Activated T-cell treated with anti-CD3 and anti-CD28 coated beads for 1 hour (primary cell): ENCODE data around the gene PAPOLA.
A peak's percentile ranks its signal among the peaks of the same experiment; 100 is the strongest.

Source experiments
- DNase-seq: peaks from one replicate; pipeline ENCODE4 v3.0.0-alpha.2; 2020; ENCODE audit warnings: low read depth

Gene PAPOLA

DNA sequence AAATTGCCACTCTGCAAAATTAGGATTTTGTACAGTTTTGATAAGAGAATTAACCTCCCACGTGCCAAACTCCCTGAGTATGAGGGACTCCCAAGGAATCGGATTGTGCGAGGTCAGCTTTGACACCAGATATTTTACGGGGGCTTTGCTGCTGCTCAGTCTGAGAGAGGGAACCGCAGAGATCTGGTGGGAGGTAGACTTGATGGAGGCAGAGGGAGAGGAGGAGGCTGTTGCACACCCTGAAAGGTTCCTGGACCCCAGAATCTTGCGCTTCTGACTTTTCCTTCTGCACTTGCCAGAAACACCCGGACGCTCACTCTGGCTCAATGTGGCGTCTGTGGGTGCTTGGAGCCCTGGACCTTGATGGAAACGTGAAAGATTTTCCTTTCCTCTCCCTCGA lies 83.9 kb downstream of the PAPOLA start:
- no peak for DNase-seq

DNA sequence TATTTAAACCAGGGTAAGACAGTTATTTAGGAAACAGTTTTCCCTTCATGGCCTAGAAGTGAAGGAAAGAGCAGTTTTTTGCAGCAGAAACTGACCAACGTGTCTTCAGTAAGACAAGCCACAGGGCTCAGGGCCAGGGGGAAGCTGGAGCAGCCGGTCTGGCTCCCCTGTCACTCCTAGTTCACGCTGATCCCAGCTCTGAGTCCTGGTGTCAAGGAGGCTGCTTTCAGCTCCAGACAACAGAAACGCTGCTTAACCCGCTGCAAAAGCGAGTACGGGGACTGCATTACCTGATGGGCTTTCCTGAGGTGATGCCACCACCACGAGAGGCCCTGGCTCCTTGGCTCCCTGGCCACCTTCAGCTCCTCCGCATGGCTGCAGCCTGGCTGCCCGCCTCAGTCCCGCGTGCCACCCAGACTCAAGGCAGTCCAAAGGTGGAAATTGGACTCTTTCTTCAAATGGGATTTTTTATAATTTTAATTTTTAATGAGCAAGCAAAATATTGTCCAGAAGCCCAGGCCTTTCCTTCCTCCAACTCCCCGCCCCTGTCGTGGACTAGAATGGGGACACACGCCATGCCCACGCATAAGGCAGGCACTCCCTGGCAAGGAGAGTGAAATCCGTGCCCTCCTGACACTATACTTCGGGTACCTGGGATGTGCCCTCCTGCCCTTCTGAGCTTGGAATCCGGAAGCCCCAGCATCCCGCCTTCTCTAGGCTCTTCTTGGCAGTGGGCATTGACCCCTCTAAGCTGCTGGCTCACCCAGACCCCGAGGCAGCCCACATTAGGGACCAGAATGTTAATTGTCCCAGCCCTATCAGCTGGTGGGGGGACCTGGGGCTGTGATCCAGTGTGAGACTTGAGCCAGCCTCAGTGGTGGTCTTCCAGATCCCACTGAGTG lies 85.0 kb downstream of the PAPOLA start:
- DNase-seq = no peak

DNA sequence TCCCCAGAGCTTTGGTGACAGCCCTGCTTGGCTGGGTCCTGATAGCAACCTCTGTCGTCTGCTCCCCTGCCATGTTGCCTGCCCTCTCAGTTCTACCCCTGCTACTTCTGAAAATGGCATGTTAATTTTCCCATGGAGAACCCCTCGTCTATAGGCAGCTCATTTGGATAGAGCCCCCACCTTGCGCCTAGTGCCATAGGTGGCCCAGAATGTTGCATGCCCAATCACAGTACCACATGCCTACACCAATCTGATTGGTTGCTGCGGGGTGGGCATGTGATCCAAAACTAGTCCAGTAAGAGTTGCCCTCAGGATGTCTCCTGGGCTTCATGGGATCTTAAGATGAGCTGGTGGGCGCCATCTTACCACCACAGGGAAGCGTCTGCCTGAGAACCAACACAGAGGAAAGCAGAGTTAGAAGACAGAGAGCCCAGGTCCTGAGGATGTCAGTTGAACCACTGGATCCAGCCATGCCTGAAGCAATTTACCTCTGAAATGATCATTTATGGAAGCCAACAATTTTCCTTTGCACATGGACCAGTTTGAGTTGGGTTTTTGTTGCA lies 85.7 kb downstream of the PAPOLA start:
- DNase-seq = no peak

DNA sequence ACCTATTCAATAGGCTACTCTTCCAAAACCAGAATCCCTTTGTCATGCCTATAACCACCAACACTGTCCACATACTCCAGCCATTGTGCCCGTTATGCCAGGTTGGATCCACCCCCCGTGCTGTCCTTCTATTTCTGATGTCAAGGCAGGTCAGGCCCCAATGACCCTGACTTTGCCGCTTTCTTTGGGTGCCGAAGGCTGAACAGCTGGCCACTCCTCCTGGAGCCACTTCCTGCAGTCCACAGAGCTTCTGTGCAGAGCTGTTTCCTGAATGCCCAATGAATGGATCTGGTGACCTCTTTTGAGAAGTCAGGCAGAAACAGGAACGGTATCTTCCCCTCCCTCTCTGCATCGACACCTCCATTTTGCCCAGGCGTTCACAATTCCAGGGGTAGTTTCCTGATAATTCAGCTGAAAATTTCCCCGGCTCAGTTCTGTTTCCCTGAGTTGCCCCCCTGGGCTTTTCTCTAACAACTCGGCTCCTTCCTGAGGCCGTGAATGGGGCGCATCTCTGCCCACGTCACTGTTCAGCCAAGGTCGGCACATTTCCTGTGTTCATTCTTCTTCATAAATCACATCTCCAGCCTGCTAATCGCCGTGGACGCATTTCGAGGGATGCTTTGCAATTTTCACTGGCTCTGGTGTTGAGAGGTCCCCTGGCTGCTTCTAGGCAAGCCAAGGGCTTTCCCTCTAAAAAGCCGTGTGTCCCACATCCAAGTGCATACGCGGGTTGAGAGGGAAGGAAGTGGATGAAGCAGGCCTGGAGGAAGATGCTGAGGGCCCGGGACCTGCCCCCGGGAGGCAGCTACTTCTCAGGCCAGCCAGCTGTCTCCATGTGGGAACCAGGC lies 86.5 kb downstream of the PAPOLA start:
- DNase-seq = no peak

DNA sequence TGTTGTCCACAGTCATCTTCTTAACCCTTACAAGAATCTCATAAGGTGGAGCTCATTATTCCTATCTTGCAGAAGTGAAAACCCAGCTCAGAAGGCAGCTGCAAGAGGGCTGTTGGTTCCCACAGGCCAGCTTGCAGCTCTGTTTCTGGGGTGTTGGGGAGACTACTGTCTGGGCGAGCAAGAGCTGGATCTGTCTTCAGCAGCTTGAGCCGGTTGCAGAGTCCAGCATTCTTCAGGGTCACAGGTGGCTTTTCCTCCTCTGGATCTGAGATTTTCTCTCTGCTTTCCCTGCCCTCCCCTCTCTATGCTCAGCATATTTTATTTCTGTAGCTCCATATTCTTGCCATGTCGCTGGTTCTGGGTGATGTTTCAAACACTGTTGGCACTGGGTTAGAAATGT lies 87.4 kb downstream of the PAPOLA start:
- no peak for DNase-seq

DNA sequence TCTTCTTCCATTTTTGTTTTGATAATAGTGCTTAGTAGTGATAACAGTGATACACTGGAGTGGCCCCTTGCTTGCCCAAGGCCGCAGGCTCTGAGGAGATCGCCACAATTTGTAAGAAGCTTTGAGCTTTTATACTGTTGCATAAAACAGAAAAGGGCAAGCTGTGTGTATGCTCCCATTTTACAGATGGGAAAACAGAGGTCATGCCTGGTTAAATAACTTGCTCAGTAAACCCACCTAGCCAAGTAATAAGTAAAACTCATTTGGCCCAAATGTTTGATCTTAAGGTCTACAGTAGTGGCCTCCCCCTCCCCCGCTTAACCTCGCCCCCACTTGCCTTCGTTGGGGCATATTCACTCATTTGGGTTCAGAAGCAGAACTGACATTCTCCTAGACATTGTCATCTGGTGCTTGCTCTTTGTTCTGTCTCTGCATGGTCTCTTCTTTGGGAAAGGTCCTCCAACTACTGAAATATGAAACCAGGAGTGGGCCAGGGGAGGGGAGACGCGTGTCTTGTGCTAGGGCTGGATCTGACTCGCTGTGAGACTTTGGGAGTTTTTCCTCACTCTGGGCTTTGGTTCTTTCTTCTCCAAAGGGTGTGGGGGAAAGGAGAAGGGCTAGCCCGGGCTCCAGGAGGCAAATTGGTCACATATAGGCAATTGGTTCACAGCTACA lies 88.1 kb downstream of the PAPOLA start:
- no peak for DNase-seq

DNA sequence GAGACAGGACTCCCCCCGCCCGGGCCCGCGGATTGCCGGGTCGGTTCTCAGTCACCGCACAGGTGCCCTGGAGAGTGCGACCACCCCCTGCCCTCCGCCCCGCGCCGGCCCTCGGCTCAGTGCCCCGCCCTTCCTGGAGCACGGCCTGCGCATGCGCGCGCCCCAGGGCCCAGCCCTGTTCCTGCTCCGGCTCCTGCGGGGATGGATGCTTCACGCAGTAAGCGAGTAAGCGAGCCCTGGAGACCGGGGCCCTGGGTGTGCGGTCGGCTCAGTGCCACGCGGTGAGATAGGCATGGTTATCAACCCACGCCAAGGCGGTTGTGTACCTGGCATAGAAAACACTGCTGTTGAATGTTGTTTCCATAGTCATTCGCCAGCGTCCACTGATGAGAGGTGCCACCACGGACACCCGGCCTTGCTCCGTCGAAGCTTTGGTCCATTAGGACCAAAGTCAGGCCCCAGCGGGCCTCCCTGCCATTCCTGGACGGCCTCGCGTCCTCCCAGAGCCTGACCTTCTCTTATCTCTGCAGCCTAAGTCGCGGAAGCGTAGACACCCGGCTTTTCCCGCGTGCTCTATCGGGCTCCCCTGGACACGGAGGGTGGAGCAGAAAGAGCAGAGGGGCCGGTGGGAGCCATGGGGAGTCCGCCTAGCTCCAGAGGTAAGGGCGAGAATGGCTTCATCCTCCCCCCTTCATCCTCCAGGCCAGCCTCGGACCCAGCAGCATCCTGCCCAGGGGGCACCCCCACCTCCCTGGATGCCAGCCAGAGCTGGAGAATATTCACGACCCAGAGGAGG lies 90.6 kb downstream of the PAPOLA start:
- peak; percentile 41 for DNase-seq

DNA sequence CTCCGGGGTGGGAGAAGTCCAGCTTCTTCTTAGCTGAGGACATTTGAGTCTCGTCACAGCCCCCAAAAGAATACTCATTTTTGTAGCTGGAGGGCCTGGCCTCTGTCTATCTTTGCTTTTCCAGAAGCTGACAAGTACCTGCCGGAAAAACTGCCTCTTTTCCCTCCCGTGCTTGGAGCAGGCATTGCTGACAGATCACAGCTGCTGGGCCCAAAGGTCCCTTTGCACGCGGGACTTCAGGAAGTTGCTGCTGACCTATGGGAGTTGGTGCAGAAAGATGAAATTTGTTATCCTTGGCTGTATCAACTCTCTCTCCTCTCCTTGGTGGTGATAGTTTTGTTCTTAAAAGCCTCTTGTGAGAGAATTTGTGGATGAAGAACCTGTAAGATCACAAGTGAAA lies 92.8 kb downstream of the PAPOLA start:
- DNase-seq = no peak

DNA sequence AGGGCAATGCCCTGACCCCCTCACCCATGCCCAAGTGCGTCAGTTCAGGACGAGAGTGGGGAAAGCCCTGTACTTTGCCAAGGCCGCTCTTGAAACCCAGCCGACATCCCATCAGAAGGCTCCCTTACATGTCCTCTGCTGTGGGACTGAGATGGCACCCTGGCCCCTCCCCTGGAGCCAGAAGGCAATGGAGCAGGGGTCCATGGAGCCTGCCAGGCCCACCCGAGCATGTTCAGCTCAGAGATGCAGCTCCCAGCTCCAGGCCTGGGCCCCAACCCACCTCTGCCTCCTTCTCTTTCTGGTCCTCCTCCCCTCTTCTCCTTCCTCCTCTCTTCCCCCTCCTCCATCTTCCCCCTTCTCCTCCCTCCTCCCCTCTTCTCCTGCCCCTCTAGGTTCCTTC lies 95.5 kb downstream of the PAPOLA start:
- no peak for DNase-seq

DNA sequence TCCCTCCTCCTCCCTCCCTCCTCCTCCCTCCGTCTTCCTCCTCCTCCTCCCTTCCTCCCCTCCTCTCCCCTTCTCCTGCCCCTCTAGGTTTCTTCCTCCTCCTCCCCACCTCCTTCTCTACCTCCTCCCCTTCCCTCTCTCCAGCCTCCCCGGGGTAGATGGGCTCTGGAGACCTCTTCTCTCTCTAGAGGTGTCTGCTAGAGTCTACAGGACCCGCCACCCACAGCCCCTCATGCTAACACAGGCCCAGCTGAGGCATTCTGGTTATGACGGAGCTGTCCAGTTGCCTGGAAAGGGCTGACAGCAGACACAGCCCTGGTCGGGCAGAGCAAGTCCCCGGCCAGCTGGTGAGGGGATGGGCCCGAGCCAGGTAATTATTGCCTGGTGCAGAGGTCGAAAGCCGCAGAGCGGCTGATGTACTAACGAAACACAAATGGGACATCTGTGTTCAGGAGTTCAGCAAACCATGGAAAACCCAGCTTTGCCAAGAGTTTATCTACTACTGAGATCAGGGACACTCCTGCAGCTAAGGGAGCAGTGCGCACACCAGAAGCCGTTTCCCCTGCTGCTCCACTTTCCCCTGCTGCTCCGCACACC lies 96.2 kb downstream of the PAPOLA start:
- DNase-seq = no peak

DNA sequence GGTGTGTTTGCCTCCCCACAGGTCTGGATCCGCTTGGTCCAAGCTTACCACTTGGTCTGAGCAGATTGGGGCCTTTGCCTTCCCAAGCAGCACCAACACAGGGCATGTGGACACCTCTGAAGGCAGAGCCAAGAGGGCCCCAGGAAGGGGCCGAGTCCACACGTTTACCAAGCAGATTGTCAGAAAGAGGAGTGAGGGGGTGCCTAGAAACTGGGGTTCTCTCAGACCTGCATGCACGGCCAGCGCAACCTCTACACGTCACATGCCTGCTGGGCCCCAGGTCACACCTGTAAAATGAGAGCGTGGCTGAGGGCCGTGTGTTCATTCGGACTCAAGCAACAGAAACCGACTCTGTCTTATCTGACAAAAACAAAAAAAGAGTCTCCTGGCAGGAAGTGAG lies 96.9 kb downstream of the PAPOLA start:
- no peak for DNase-seq

DNA sequence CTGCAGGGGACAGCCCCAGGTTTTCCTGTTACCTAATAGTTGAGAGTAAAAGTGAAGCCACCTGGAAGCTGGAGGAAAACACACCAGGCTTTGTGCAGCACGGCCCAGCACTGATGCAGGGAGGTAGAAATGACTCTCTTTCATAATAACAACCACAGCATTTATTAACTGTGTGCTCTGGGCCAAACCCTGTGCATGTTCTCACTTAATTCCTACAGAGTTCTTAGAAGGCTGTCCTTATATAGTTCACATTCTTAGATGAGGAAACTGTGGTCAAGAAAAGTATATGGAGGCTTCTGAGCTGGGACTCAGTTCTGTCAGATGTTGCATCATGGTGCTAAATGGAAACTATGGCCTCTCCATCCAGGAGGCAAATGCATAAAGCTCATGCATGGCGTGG lies 100.0 kb downstream of the PAPOLA start:
- no peak for DNase-seq

DNA sequence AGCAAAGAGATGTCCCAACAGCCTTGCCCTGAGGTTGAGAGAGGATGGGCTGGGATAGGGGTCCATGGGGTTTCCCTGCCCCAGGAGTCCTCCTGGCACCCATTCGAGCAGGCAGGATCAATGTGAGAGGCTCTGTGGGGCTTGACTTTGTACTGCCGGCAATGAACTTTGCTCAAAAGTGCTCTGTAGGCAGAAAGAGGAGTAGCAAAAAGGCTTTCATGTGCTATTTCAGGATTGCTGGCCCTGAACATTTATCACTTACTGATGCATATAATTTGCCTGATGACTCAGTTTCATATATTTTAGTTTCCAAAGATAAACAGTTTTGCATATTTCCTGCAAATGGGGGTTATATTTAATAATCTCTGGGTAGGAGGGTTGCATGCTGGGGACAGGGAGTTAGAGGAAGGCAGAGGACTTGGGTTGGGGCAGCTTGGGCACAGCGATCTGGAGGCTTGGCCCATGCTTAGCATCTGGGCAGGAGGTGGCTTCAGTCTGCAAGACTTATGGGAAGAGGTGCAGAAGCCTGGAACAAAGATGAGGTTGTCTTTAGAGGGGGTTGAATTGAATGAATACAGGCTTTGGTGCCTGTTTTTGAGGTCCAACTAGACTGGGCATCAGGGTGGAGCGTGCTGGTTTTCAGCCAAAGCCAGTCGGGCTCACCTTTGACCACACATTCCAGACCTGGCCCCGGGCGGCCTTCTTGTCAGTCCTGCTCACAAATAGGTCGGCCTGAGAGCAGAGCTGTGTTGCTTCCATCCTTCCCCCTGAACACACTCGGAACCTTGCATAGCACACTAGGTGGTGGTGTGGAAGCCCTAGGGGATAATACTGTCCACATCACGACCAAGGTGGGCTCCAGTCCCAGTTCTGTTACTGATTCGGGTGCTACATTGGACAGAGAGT lies 101.4 kb downstream of the PAPOLA start:
- DNase-seq = no peak

DNA sequence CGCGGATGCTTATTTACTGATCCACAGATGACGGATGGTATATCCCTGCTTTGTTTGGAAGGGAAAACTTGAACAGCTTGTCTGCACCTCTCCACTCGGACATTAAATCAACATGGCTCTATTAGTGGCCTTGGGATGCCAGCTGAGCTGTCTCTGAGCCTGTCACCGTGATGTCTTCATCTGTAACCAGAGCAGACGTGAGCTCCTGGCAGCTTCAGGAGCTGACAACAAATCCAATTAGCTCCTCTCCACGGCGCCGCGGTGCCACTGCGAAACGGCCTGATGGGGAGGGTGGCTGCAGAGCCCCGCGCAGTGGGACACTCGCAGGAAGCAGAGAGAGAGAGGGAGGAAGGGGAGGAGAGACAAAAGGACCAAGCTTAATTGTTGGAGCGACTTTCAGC lies 112.3 kb downstream of the PAPOLA start:
- DNase-seq = no peak

DNA sequence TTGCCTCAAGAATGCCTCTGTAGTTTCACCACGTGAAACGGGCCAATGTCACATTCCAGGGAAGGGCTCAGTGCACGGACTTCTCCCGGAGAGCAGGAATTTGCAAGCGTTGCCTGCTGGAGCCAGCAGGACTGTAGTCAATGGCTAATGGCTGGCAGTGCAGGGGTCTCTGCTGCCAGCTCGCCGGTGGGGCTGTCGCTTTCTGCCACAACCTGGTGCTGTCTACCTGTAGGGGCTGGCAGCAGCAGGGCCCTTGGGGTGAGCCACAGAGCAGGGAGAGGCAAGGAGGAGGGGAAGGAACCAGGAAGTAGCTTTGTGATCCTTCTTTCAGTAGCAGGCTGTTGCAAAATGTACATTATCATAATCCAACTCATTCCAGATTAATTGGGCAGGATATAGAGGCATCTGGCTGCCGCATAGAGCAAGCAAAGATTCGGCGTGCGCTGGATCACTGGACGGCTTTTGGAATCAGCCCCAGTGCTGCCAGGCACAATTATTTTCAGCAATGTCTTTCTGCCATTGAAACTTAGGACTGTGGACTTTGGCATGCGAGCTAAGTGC lies 114.1 kb downstream of the PAPOLA start:
- DNase-seq = no peak
